H1 (cell line): ENCODE data around the gene CCDC141. TPM values are rescaled to one million over a fixed set of nuclear protein-coding genes. Genes with fewer than 3 reads are reported as not detected.

Experiments
- CTCF ChIA-PET: fragments of 300-600 bp; sonication (Branson Sonifier 250); formaldehyde crosslinking; loops from one replicate; lab custom pipeline; 2021; ENCODE audit not compliant: partially characterized antibody; lab: Charles Lee
- POLR2A ChIA-PET: fragments of 300-600 bp; sonication (Branson Sonifier 250); formaldehyde crosslinking; loops from one replicate; lab custom pipeline; 2021; ENCODE audit warnings: inconsistent platforms; ENCODE audit not compliant: partially characterized antibody; lab: Charles Lee
- DNase-seq, 2 experiments: peaks; one replicate each; pipeline versions ENCODE4 v3.0.0 to v3.0.0-alpha.2; 2010 to 2022; ENCODE audit warnings: low spot score in 2 of 2, low read depth in 1 of 2, mixed read lengths in 1 of 2
- FAIRE-seq: peaks from 2 replicates; lab custom pipeline; 2011; peaks lifted over from hg19 to GRCh38; lab: Jason Lieb, UNC
- H2AFZ ChIP-seq: 2 replicates; pipeline ENCODE4 v1.8.1; 2012; ENCODE audit warnings: low read length, inconsistent platforms
- H2AK5ac ChIP-seq: 2 replicates; pipeline ENCODE4 v1.6.1; 2013; ENCODE audit warnings: low read depth, low read length
- H2BK120ac ChIP-seq: replicated peaks from 2 replicates; pipeline ENCODE3; 2013; ENCODE audit warnings: low read depth, low read length, inconsistent platforms
- H2BK12ac ChIP-seq: 2 replicates; pipeline ENCODE4 v1.6.1; 2013; ENCODE audit warnings: low read depth, low read length
- H2BK15ac ChIP-seq: 2 replicates; pipeline ENCODE4 v1.6.1; 2013; ENCODE audit warnings: low read length
- H2BK20ac ChIP-seq: 2 replicates; pipeline ENCODE4 v1.6.1; 2013; ENCODE audit warnings: low read length
- H2BK5ac ChIP-seq: 2 replicates; pipeline ENCODE4 v1.6.1; 2013; ENCODE audit warnings: low read depth, low read length
- H3K14ac ChIP-seq: 2 replicates; pipeline ENCODE4 v1.6.1; 2013; ENCODE audit warnings: inconsistent platforms; ENCODE audit not compliant: insufficient read length
- H3K18ac ChIP-seq: 2 replicates; pipeline ENCODE4 v1.6.1; 2013; ENCODE audit warnings: low read length; ENCODE audit errors: extremely low read depth
- H3K23ac ChIP-seq: 2 replicates; pipeline ENCODE4 v1.6.1; 2013; ENCODE audit warnings: inconsistent platforms; ENCODE audit not compliant: insufficient read length
- H3K23me2 ChIP-seq: 2 replicates; pipeline ENCODE4 v1.6.1; 2013; ENCODE audit warnings: low read depth, low read length
- H3K27ac ChIP-seq: 2 replicates; pipeline ENCODE4 v1.6.1; 2011; ENCODE audit warnings: low read depth, low read length, inconsistent platforms
- H3K27me3 ChIP-seq, 4 experiments: replicated peaks in 1 of 4; 1 replicate in 1 of 4; 2 replicates in 3 of 4; pipeline versions ENCODE4 v1.6.1 to v1.8.1; 2011 to 2013; ENCODE audit warnings: low read length in 3 of 4, mild to moderate bottlenecking in 3 of 4, inconsistent platforms in 2 of 4, mixed read lengths in 2 of 4, moderate library complexity in 1 of 4; ENCODE audit not compliant: control insufficient read depth in 3 of 4, insufficient read depth in 3 of 4; ENCODE audit errors: extremely low read depth in 1 of 4
- H3K36me3 ChIP-seq, 4 experiments: 2 replicates each; pipeline versions ENCODE4 v1.6.1 to v1.8.1; 2011 to 2013; ENCODE audit warnings: mild to moderate bottlenecking in 4 of 4, low read length in 3 of 4, moderate library complexity in 2 of 4, control low read depth in 1 of 4, inconsistent platforms in 1 of 4; ENCODE audit not compliant: insufficient read depth in 4 of 4, control insufficient read depth in 2 of 4
- H3K4ac ChIP-seq: replicated peaks from 2 replicates; pipeline ENCODE3; 2013; ENCODE audit warnings: low read length, low read depth, mixed read lengths, inconsistent platforms; ENCODE audit not compliant: insufficient read length
- H3K4me1 ChIP-seq, 4 experiments: replicated peaks in 1 of 4; 1 replicate in 1 of 4; 2 replicates in 3 of 4; pipeline versions ENCODE4 v1.6.1 to v1.8.1; 2011 to 2013; ENCODE audit warnings: low read length in 3 of 4, inconsistent platforms in 2 of 4, mixed read lengths in 1 of 4; ENCODE audit not compliant: insufficient read depth in 4 of 4, control insufficient read depth in 3 of 4
- H3K4me2 ChIP-seq, 2 experiments: 2 replicates each; pipeline versions ENCODE4 v1.6.1 to v1.8.1; 2011 to 2013; ENCODE audit warnings: low read depth in 2 of 2, low read length in 2 of 2, control low read depth in 1 of 2, inconsistent platforms in 1 of 2, mild to moderate bottlenecking in 1 of 2; ENCODE audit not compliant: insufficient read depth in 1 of 2
- H3K4me3 ChIP-seq, 4 experiments: fragments of 200-600, 300-600 bp in 1 of 4; sonication (generic), shearing (Covaris generic), sonication (Bioruptor Twin) in 1 of 4; 2 replicates each; pipeline versions ENCODE4 v1.5.1 to v1.8.1; 2011 to 2016; ENCODE audit warnings: low read length in 4 of 4, low read depth in 3 of 4, control low read depth in 2 of 4, inconsistent platforms in 2 of 4, mild to moderate bottlenecking in 2 of 4, mixed read lengths in 1 of 4, moderate library complexity in 1 of 4; ENCODE audit not compliant: insufficient read depth in 2 of 4; ENCODE audit errors: extremely low read depth in 1 of 4
- H3K56ac ChIP-seq: replicated peaks from 2 replicates; pipeline ENCODE3; 2013; ENCODE audit warnings: low read depth, mild to moderate bottlenecking, mixed read lengths, low read length, inconsistent platforms; ENCODE audit not compliant: insufficient read length
- H3K79me1 ChIP-seq: 2 replicates; pipeline ENCODE4 v1.6.1; 2013; ENCODE audit warnings: low read depth, low read length, control low read depth
- H3K79me2 ChIP-seq, 2 experiments: 2 replicates each; pipeline versions ENCODE4 v1.6.1 to v1.8.1; 2012 to 2013; ENCODE audit warnings: low read length in 2 of 2, mild to moderate bottlenecking in 2 of 2, inconsistent platforms in 1 of 2; ENCODE audit not compliant: insufficient read depth in 2 of 2, control insufficient read depth in 1 of 2
- H3K9ac ChIP-seq, 4 experiments: replicated peaks in 1 of 4; 1 replicate in 1 of 4; 2 replicates in 3 of 4; pipeline versions ENCODE4 v1.6.1 to v1.8.1; 2011 to 2013; ENCODE audit warnings: low read depth in 3 of 4, low read length in 3 of 4, control low read depth in 2 of 4, mild to moderate bottlenecking in 2 of 4, moderate library complexity in 2 of 4, inconsistent platforms in 1 of 4; ENCODE audit errors: extremely low read depth in 1 of 4
- H3K9me3 ChIP-seq, 2 experiments: 2 replicates each; pipeline versions ENCODE4 v1.6.1 to v1.8.1; 2012 to 2013; ENCODE audit warnings: mild to moderate bottlenecking in 2 of 2, moderate library complexity in 2 of 2, control low read depth in 1 of 2, inconsistent platforms in 1 of 2, low read depth in 1 of 2, low read length in 1 of 2, mixed read lengths in 1 of 2; ENCODE audit not compliant: insufficient read depth in 2 of 2
- H4K20me1 ChIP-seq, 2 experiments: replicated peaks in 1 of 2; 2 replicates each; pipeline versions ENCODE3 to v1.8.1; 2011 to 2013; ENCODE audit warnings: inconsistent platforms in 2 of 2, low read length in 2 of 2, mild to moderate bottlenecking in 1 of 2; ENCODE audit not compliant: insufficient read depth in 2 of 2, control insufficient read depth in 1 of 2
- H4K5ac ChIP-seq: 2 replicates; pipeline ENCODE4 v1.6.1; 2013; ENCODE audit warnings: low read length, low read depth, mixed read lengths, inconsistent platforms; ENCODE audit not compliant: insufficient read length
- H4K8ac ChIP-seq: 2 replicates; pipeline ENCODE4 v1.8.0; 2013; ENCODE audit warnings: mild to moderate bottlenecking, moderate library complexity, low read length, inconsistent platforms; ENCODE audit not compliant: insufficient read depth; ENCODE audit errors: extremely low read depth
- H4K91ac ChIP-seq: replicated peaks from 2 replicates; pipeline ENCODE3; 2013; ENCODE audit warnings: low read length, mixed read lengths, inconsistent platforms; ENCODE audit not compliant: insufficient read length
- CHD2 ChIP-seq: IDR thresholded peaks from 2 replicates; pipeline ENCODE4 v1.6.1; 2012; ENCODE audit warnings: low read length, improper control_type of control experiment
- EGR1 ChIP-seq: IDR thresholded peaks from 2 replicates; pipeline ENCODE4 v1.6.1; 2011; ENCODE audit warnings: low read depth, low read length, borderline replicate concordance
- EP300 ChIP-seq, 2 experiments: IDR thresholded peaks; 1 replicate in 1 of 2; 2 replicates in 1 of 2; pipeline ENCODE4 v1.6.1; 2011 to 2012; ENCODE audit warnings: low read depth in 2 of 2, low read length in 2 of 2, mild to moderate bottlenecking in 2 of 2, borderline replicate concordance in 1 of 2, inconsistent platforms in 1 of 2, moderate library complexity in 1 of 2
- GABPA ChIP-seq: IDR thresholded peaks from 2 replicates; pipeline ENCODE4 v1.6.1; 2011; ENCODE audit warnings: mild to moderate bottlenecking, low read length, moderate library complexity, borderline replicate concordance; ENCODE audit not compliant: insufficient read depth
- HDAC2 ChIP-seq, 2 experiments: fragments of 300-600 bp in 1 of 2; sonication (generic) in 1 of 2; IDR thresholded peaks; 2 replicates each; pipeline ENCODE4 v1.6.1; 2011 to 2012; ENCODE audit warnings: low read depth in 2 of 2, low read length in 2 of 2, mild to moderate bottlenecking in 2 of 2, moderate library complexity in 2 of 2, borderline replicate concordance in 1 of 2, inconsistent platforms in 1 of 2
- KDM4A ChIP-seq: IDR thresholded peaks from one replicate; pipeline ENCODE4 v1.7.1; 2012; ENCODE audit warnings: low read depth, mild to moderate bottlenecking, moderate library complexity, low read length, inconsistent platforms; ENCODE audit not compliant: severe bottlenecking
- KDM5A ChIP-seq: fragments of 200-600 bp; IDR thresholded peaks from 2 replicates; pipeline ENCODE4 v1.7.1; 2012; ENCODE audit warnings: mild to moderate bottlenecking, low read length, inconsistent platforms, mixed read lengths
- MAX ChIP-seq: IDR thresholded peaks from 2 replicates; pipeline ENCODE4 v1.6.1; 2012; ENCODE audit warnings: inconsistent platforms
- SRF ChIP-seq: IDR thresholded peaks from 2 replicates; pipeline ENCODE4 v1.6.1; 2011; ENCODE audit warnings: mild to moderate bottlenecking, low read depth, low read length, moderate library complexity
- SUZ12 ChIP-seq: fragments of 200-600 bp; sonication (generic); IDR thresholded peaks from 2 replicates; pipeline ENCODE4 v1.6.1; 2012; ENCODE audit warnings: mild to moderate bottlenecking, inconsistent platforms, low read length, moderate library complexity, mixed read lengths
- WGBS, 2 experiments: shearing (Covaris generic) in 1 of 2; methylation state at CpG; one replicate each; pipeline versions ENCODE4 v1.1.6 to v1.1.7; 2013 to 2015; ENCODE audit warnings: low lambda C conversion rate in 2 of 2, mixed read lengths in 2 of 2, inconsistent platforms in 1 of 2, low coverage in 1 of 2, missing lambda C conversion rate in 1 of 2; ENCODE audit not compliant: insufficient replicate concordance in 2 of 2, insufficient coverage in 1 of 2, insufficient read length in 1 of 2; ENCODE audit errors: extremely low coverage in 1 of 2, missing lambda C conversion rate in 1 of 2; 5-methylcytosine and 5-hydroxymethylcytosine counted together
- polyA plus RNA-seq, 7 experiments: library from polyadenylated mRNA; depleted of rRNA in 3 of 7; stranded (reverse) in 5 of 7; unstranded in 2 of 7; fragments of >200 nt in 5 of 7; fragments of 200-250 nt in 2 of 7; gene quantifications; 1 replicate in 5 of 7; 2 replicates in 1 of 7; 4 replicates in 1 of 7; pipeline versions ENCODE4 v1.2.1 to v1.2.3, GENCODE V29; 2011 to 2013; ENCODE audit warnings: missing spikeins in 2 of 7, mixed read lengths in 2 of 7
- total RNA-seq: library from RNA; stranded (reverse); fragmentation: NEBNext Ultra II Directional; extraction: Animal tissue kit (Norgen Biotek cat#: 25700); gene quantifications from 2 replicates; pipeline ENCODE4 v1.2.1, GENCODE V29; 2021

Gene CCDC141
- total and polyA plus RNA-seq, 2 of the 8 experiments (the other 6 are each of a cell fraction or from before 2014, with no cell fraction given): 0.56 to 21.6 TPM

GRCh38 chr2:179069685-179070084 lies 19.7 kb upstream of the CCDC141 start:
- no peak overlapping the region for H3K4me3 ChIP-seq
- no peak for TF ChIP-seq GABPA
- no peak for TF ChIP-seq HDAC2 (IDR thresholded peaks at IDR 0.05; ENCODE audit: borderline replicate concordance in 1 of 2, low read depth in 2 of 2, low read length in 2 of 2)
- no peak for TF ChIP-seq CHD2
- no peak for TF ChIP-seq SRF
- TF ChIP-seq SUZ12: no peak
- TF ChIP-seq MAX: no peak
- no peak for TF ChIP-seq EP300 (IDR thresholded peaks at IDR 0.05; ENCODE audit: borderline replicate concordance in 1 of 2, low read depth in 2 of 2, low read length in 2 of 2)
- no peak for TF ChIP-seq KDM5A
- no peak for TF ChIP-seq EGR1
- TF ChIP-seq KDM4A: no peak
- H2BK120ac ChIP-seq: no peak overlapping the region
- DNase-seq: no peak
- H3K27ac ChIP-seq: no peak overlapping the region
- no peak overlapping the region for H2BK20ac ChIP-seq
- no peak overlapping the region for H3K14ac ChIP-seq
- H3K79me1 ChIP-seq: no peaks in the 10 kb centered on the region
- no peak overlapping the region for H3K4ac ChIP-seq
- no peaks in the 10 kb centered on the region for H3K79me2 ChIP-seq
- no peak overlapping the region for H4K8ac ChIP-seq
- H3K36me3 ChIP-seq: no peaks in the 10 kb centered on the region
- CTCF ChIA-PET: interaction anchor here (0.6 kb wide), 2 partner anchors 265 to 658 kb away, joined by 3 to 4 read pairs; no protein-coding TSS in a partner anchor
- H2BK5ac ChIP-seq: no peak overlapping the region
- H2AFZ ChIP-seq: no peak overlapping the region
- peaks cover 8 to 12% of the 10 kb centered on the region in 2 experiments; a peak in 3 of 4 replicates for H3K9me3 ChIP-seq
- no peaks in the 10 kb centered on the region for H3K27me3 ChIP-seq
- no peaks in the 10 kb centered on the region for H4K20me1 ChIP-seq
- POLR2A ChIA-PET: interaction anchor here (0.6 kb wide), 1 partner anchor 158 kb away, joined by 4 read pairs; no protein-coding TSS in a partner anchor
- H3K18ac ChIP-seq: no peak overlapping the region
- H3K23me2 ChIP-seq: 0 out of 2 replicates have a peak, but pooled peaks cover 2% of the 10 kb centered on the region
- no peak overlapping the region for H4K5ac ChIP-seq
- no peaks in the 10 kb centered on the region for H3K4me1 ChIP-seq
- no peak overlapping the region for H3K23ac ChIP-seq
- WGBS, 2 experiments: 39% methylated on average over 1 of the region's 1 CpG; no CpG with 5 or more reads in 1 of the 2 experiments
- no peak overlapping the region for H2BK15ac ChIP-seq
- H2AK5ac ChIP-seq: no peak overlapping the region
- no peak overlapping the region for H4K91ac ChIP-seq
- no peak for FAIRE-seq
- no peak overlapping the region for H3K9ac ChIP-seq
- no peak overlapping the region for H2BK12ac ChIP-seq
- no peak overlapping the region for H3K4me2 ChIP-seq
- H3K56ac ChIP-seq: no peak overlapping the region
